T-cell (primary cell): Measurements from ENCODE around the gene CD2BP2. TPM values are rescaled to one million over a fixed set of nuclear protein-coding genes. Genes with fewer than 3 reads are reported as not detected.

Experiments used
- ATAC-seq, 4 experiments: fragments of 200-7000 bp in 3 of 4; fragments of 150-1000 bp in 1 of 4; cut with Tn5 transposase; replicated peaks in 1 of 4; 1 replicate in 3 of 4; 2 replicates in 1 of 4; pipeline ENCODE4 v1.10.0; 2021; ENCODE audit warnings: moderate library complexity in 3 of 4, mild to moderate bottlenecking in 2 of 4, moderate number of reproducible peaks in 1 of 4
- CTCF ChIA-PET, 2 donors: fragments of 300-600 bp; sonication (Branson Sonifier 250); formaldehyde crosslinking; loops; one replicate each; lab custom pipeline; 2022; ENCODE audit warnings: antibody characterized with exemption in 2 of 2; lab: Charles Lee
- POLR2A ChIA-PET, 2 donors: fragments of 300-600 bp; sonication (Branson Sonifier 250); formaldehyde crosslinking; loops; one replicate each; lab custom pipeline; 2022; ENCODE audit warnings: antibody characterized with exemption in 2 of 2; lab: Charles Lee
- DNase-seq, 35 experiments: peaks; one replicate each; pipeline versions ENCODE4 v3.0.0 to v3.0.0-alpha.2; 2013 to 2023
- H3K27ac ChIP-seq: one replicate; pipeline ENCODE4 v1.5.1; 2013; ENCODE audit warnings: low read length
- H3K27me3 ChIP-seq, 2 experiments: replicated peaks in 1 of 2; 1 replicate in 1 of 2; 2 replicates in 1 of 2; pipeline versions ENCODE4 v1.6.1 to v1.7.0; 2013; ENCODE audit warnings: low read length in 1 of 2, mixed read lengths in 1 of 2; ENCODE audit not compliant: control insufficient read depth in 2 of 2, insufficient read depth in 2 of 2; ENCODE audit errors: extremely low read depth in 1 of 2
- H3K36me3 ChIP-seq, 2 donors: 1 replicate in 1 of 2; 2 replicates in 1 of 2; pipeline versions ENCODE4 v1.6.1 to v1.7.0; 2013; ENCODE audit warnings: low read length in 1 of 2; ENCODE audit not compliant: control insufficient read depth in 2 of 2, insufficient read depth in 1 of 2; ENCODE audit errors: extremely low read depth in 1 of 2
- H3K4me1 ChIP-seq, 2 experiments: 1 replicate in 1 of 2; 2 replicates in 1 of 2; pipeline versions ENCODE4 v1.6.1 to v1.7.0; 2013; ENCODE audit warnings: low read length in 2 of 2, mixed read lengths in 1 of 2; ENCODE audit not compliant: insufficient read depth in 2 of 2, control insufficient read depth in 1 of 2; ENCODE audit errors: extremely low read depth in 1 of 2
- H3K4me3 ChIP-seq, 2 donors: 1 replicate in 1 of 2; 2 replicates in 1 of 2; pipeline versions ENCODE4 v1.5.1 to v1.7.0; 2013; ENCODE audit warnings: mild to moderate bottlenecking in 2 of 2, low read length in 1 of 2, moderate library complexity in 1 of 2; ENCODE audit not compliant: control insufficient read depth in 1 of 2; ENCODE audit errors: extremely low read depth in 1 of 2
- H3K9me3 ChIP-seq: 2 replicates; pipeline ENCODE4 v1.7.0; 2013
- H3K27ac Mint-ChIP-seq, 2 donors: one replicate each; pipeline ENCODE4 v1.8.0; 2020 to 2021; ENCODE audit warnings: mild to moderate bottlenecking in 2 of 2, mixed read lengths in 2 of 2
- H3K27me3 Mint-ChIP-seq, 2 donors: one replicate each; pipeline ENCODE4 v1.8.0; 2021 to 2022; ENCODE audit warnings: mixed read lengths in 2 of 2
- H3K36me3 Mint-ChIP-seq: one replicate; pipeline ENCODE4 v1.8.0; 2021; ENCODE audit warnings: mixed read lengths
- H3K4me1 Mint-ChIP-seq, 3 donors: one replicate each; pipeline ENCODE4 v1.8.0; 2020 to 2022; ENCODE audit warnings: mixed read lengths in 3 of 3, mild to moderate bottlenecking in 1 of 3
- H3K4me3 Mint-ChIP-seq, 3 donors: one replicate each; pipeline ENCODE4 v1.8.0; 2020 to 2022; ENCODE audit warnings: mild to moderate bottlenecking in 3 of 3, mixed read lengths in 3 of 3, moderate library complexity in 3 of 3
- H3K9me3 Mint-ChIP-seq, 3 donors: one replicate each; pipeline ENCODE4 v1.8.0; 2020 to 2022; ENCODE audit warnings: mixed read lengths in 3 of 3
- WGBS: methylation state at CpG from one replicate; pipeline ENCODE4 v1.1.5; 2013; ENCODE audit warnings: missing lambda C conversion rate; ENCODE audit not compliant: insufficient coverage; 5-methylcytosine and 5-hydroxymethylcytosine counted together
- total RNA-seq, 35 experiments: library from RNA in 6 of 35; stranded (reverse) in 6 of 35; fragments of 120-200 nt in 1 of 35; gene quantifications; one replicate each; pipeline versions ENCODE4 v1.2.1 to v1.2.4 and lab custom pipeline; 2013 to 2026

CD2BP2 gene
- total RNA-seq = 10 to 100 TPM; 38.9 to 80.3 (median 73.3) TPM
- total RNA-seq (2013) = 48.7 TPM
- 56.3 to 159 (median 131) reads per million in 29 experiments for total RNA-seq (lab: John Stamatoyannopoulos, UW)

DNA sequence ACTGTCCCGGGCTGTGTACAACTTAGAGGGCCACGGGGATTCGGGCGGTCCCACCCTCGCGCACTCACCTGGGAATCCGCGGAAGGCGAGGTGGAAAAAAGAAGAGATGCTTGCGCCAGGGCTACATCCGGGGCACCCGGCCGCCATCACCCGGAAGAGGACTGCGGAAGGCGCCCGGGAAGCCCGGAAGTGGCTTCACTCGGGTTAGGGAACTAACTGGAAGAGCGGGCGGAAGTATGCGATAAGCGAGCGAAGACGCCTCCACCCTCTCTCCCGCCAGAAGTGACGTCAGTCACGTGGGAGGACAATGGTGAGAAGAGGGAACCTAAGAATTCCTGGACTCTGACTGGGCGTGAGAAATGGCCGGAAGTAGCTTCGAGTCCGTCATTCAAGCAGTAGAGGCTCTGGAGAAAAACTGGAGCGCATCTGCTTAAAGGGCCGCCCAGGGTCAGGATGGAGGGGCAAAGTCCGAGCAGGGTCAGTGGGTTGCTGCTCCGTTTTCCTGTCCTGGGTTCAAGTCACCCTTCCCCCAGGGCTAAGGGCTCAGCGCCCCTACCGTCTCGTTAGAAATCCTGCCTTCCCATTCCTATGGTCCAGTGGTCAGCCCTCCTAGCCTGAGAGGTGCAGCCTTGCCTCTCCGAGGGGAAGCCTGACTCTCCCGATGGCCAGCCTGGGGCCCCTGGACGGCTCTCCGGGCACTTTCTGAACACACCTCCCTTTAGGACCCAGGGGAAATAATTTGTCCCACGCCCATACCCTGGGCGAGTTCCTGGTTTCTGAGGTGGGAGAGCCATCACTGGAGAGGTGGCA lies at the start of gene CD2BP2:
CD2BP2 (minus strand) TSS at position 165 of the 810 bp plus-strand sequence. CDS start 627 bp downstream, outside the sequence.
- H3K9me3 ChIP-seq = no peaks in the 10 kb centered on the region
- H3K4me3 Mint-ChIP-seq = peak within 1 kb of the TSS; percentile 92 to 94 (median 93)
- no peaks in the 10 kb centered on the region for H3K9me3 Mint-ChIP-seq
- H3K4me1 ChIP-seq = peaks cover 2 to 52% of the 10 kb centered on the region in 2 experiments
- H3K36me3 Mint-ChIP-seq = peaks cover 8% of the 10 kb centered on the region
- H3K27ac ChIP-seq = peak within 1 kb of the TSS; percentile 83
- no peaks in the 10 kb centered on the region for H3K27me3 ChIP-seq
- ChIA-PET POLR2A (interaction anchor here in 1 of 2 donors (0.5 kb wide), 1 partner anchor 1532 kb away, joined by 7 read pairs; the partner anchor contains the start of gene ATXN2L), CTCF (interaction anchor here in 1 of 2 donors (0.8 to 2.7 kb wide), 3 partner anchors 14 to 54 kb away, joined by 3 to 9 read pairs (median 6); partner anchors contain the start of gene TBC1D10B)
- peaks cover 30 to 62% of the 10 kb centered on the region in 2 donors for H3K36me3 ChIP-seq
- 0% methylated on average over 24 of the region's 45 CpGs for WGBS
- peak within 1 kb of the TSS; percentile 96 to 97 for H3K27ac Mint-ChIP-seq
- H3K27me3 Mint-ChIP-seq = no peaks in the 10 kb centered on the region
- ATAC-seq = peak; percentile 83 to 96 (median 93)
- H3K4me1 Mint-ChIP-seq = peaks cover 30 to 42% (median 30%) of the 10 kb centered on the region in 3 donors
- peak; percentile 69 to 95 (median 85) for DNase-seq
- peak within 1 kb of the TSS; percentile 81 for H3K4me3 ChIP-seq

DNA sequence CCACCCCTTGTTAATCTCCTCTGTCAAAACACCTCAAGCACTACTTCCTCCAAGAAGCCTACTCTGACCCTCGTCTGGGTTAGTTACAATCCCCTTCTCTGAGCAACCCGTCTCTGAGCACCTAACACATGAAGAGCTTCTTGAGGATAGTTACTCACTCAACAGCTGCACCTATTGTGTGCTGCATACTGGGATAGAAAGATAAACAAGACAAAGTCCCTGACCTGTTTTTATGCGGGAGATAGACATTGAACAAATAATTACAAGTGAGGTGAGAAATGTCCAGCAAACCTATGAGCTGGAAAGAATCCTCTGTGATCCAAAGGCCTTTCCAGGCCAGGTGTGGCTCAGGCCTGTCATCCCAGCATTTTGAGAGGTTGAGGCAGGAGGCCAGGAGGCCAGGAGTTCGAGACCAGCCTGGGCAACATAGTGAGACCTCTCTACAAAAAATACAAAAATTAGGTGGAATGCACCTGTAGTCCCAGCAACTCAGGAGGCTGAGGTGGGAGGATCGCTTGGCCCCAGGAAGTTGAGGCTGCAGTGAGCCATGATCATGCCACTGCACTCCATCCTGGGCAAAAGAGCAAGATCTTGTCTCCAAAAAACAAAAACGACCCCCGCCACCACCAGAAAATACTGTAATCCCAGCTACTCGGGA lies 46.8 kb upstream of the CD2BP2 start:
- H3K36me3 ChIP-seq = peaks cover 2 to 18% of the 10 kb centered on the region in 2 donors
- Mint-ChIP-seq H3K36me3 (no peaks in the 10 kb centered on the region), H3K27me3 (no peaks in the 10 kb centered on the region), H3K4me3 (peak overlapping the region; percentile 84 to 86 (median 85)), H3K9me3 (no peaks in the 10 kb centered on the region), H3K27ac (no peak overlapping the region), H3K4me1 (peaks cover 28 to 33% (median 32%) of the 10 kb centered on the region in 3 donors)
- ChIA-PET POLR2A (interaction anchor here in 1 of 2 donors (0.7 kb wide), 1 partner anchor 433 kb away, joined by 9 read pairs; no protein-coding TSS in a partner anchor), CTCF (interaction anchor here in 1 of 2 donors (0.9 kb wide), 1 partner anchor 31 kb away, joined by 4 read pairs; no protein-coding TSS in a partner anchor)
- H3K4me1 ChIP-seq = peaks cover 4 to 48% of the 10 kb centered on the region in 2 experiments
- peaks cover 0 to 8% of the 10 kb centered on the region in 2 experiments for H3K27me3 ChIP-seq
- ATAC-seq = no peak
- DNase-seq = no peak
- H3K9me3 ChIP-seq = no peaks in the 10 kb centered on the region
- no peak overlapping the region for H3K27ac ChIP-seq
- WGBS = 90% methylated on average over 5 of the region's 8 CpGs
- no peak overlapping the region for H3K4me3 ChIP-seq

DNA sequence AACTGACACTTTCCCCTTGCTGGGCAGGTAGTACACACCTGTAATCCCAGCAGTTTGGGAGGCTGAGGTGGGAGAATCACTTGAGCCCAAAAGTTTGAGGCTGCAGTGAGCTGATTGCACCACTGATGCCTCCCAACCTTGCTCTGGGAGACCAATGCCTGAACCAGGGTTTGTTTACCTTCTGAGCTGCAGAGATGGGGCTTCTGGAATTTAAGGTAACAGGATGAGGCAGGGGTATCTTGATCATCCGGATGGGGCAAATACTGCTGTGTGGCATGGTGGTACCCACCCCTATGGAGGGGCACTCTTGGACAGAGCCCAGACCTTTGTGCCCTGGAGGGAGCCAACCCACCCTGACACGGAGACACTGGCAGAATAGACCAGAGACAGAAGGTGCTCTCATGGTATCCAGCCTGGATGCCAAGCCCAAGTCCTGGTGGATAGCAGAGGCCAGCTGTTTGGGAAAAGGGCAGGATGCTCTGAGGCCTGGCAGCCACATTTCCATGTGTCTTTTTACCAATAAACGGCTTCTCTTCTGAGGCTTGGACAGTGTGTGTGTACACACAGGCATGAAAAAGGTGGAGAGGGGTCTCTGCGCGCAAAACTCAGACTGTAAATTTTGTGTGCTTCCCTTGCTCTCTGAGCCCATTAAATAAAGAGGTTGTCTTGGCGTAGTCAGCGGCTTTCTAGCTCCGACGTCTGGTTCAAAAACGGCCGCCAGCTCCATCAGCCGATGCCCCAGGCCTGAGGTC lies 44.5 kb upstream of the CD2BP2 start:
- peak overlapping the region; percentile 72 to 87 for H3K4me3 ChIP-seq
- peaks cover 2 to 18% of the 10 kb centered on the region in 2 donors for H3K36me3 ChIP-seq
- H3K27ac ChIP-seq = no peak overlapping the region
- peak overlapping the region; percentile 72 to 86 for H3K27ac Mint-ChIP-seq
- H3K4me3 Mint-ChIP-seq = peak overlapping the region; percentile 84 to 86 (median 85)
- ChIA-PET CTCF (no interaction called here), POLR2A (no interaction called here)
- DNase-seq (no peak), ATAC-seq (no peak)
- no peaks in the 10 kb centered on the region for H3K9me3 ChIP-seq
- WGBS = 31% methylated on average over 9 of the region's 12 CpGs
- H3K4me1 ChIP-seq = peaks cover 9 to 60% of the 10 kb centered on the region in 2 experiments
- H3K36me3 Mint-ChIP-seq = no peaks in the 10 kb centered on the region
- H3K27me3 ChIP-seq = peaks cover 0 to 8% of the 10 kb centered on the region in 2 experiments
- H3K9me3 Mint-ChIP-seq = no peaks in the 10 kb centered on the region
- peaks cover 34 to 44% (median 43%) of the 10 kb centered on the region in 3 donors for H3K4me1 Mint-ChIP-seq
- no peaks in the 10 kb centered on the region for H3K27me3 Mint-ChIP-seq

DNA sequence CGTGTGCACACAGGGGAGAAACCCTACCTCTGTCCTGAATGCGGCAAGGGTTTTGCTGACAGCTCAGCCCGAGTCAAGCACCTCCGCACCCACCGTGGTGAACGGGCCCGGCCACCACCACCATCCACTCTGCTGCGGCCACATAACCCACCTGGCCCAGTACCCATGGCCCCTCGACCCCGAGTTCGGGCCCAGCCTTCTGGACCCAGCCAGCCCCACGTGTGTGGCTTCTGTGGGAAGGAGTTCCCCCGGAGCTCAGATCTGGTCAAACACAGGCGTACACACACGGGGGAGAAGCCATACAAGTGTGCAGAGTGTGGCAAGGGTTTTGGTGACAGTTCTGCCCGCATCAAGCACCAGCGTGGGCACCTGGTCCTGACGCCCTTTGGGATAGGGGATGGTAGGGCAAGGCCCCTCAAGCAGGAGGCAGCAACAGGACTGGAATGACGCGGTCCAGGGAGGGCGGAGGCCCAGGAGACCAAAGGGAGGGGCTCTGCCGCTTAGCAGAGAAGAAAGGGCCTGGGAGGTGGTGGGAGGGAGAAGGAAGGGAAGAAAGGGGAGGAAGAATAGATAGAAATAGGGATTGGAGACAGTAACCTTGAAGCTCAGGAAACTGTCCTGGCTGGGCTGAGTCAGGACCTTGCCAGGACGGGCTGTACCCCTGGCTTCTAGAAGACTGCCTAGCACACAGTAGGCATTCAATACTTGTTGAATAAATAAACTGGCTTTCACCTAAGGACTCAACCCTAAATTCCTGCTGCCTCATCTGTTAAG lies 43.7 kb upstream of the CD2BP2 start:
- WGBS = 84% methylated on average over 22 of the region's 23 CpGs
- Histone ChIP-seq H3K4me3 (no peak overlapping the region), H3K36me3 (peaks cover 2 to 18% of the 10 kb centered on the region in 2 donors), H3K4me1 (peaks cover 9 to 67% of the 10 kb centered on the region in 2 experiments), H3K27ac (no peak overlapping the region), H3K27me3 (peaks cover 0 to 8% of the 10 kb centered on the region in 2 experiments), H3K9me3 (no peaks in the 10 kb centered on the region)
- Mint-ChIP-seq H3K27me3 (no peaks in the 10 kb centered on the region), H3K27ac (peak overlapping the region; percentile 28 to 36), H3K9me3 (no peaks in the 10 kb centered on the region), H3K36me3 (no peaks in the 10 kb centered on the region), H3K4me1 (peaks cover 37 to 50% (median 46%) of the 10 kb centered on the region in 3 donors), H3K4me3 (peak overlapping the region; percentile 37 to 86 (median 84))
- ChIA-PET POLR2A (interaction anchor here in 1 of 2 donors (0.6 kb wide), 1 partner anchor 22 kb away, joined by 3 read pairs; no protein-coding TSS in a partner anchor), CTCF (no interaction called here)
- ATAC-seq = no peak
- no peak for DNase-seq

DNA sequence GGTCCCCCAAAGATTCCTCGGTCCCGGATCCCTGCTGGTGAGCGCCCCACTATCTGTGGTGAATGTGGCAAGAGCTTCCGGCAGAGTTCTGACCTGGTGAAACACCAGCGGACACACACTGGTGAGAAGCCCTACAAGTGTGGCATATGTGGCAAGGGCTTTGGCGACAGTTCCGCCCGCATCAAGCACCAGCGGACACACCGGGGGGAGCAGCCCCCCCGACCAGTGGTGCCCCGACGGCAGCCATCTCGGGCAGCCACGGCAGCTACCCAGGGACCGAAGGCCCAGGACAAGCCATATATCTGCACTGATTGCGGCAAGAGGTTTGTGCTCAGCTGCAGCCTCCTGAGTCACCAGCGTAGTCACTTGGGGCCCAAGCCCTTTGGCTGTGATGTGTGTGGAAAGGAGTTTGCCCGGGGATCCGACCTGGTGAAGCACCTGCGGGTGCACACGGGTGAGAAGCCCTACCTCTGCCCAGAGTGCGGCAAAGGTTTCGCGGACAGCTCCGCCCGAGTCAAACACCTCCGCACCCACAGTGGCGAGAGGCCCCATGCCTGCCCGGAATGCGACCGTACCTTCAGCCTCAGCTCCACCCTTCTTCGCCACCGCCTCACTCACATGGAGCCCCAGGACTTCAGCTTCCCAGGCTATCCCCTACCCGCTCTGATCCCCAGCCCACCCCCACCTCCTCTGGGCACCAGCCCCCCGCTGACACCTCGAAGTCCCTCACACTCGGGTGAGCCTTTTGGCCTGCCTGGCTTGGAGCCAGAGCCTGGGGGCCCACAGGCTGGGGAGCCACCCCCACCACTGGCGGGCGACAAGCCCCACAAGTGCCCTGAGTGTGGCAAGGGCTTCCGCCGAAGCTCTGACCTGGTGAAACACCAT lies 42.9 kb upstream of the CD2BP2 start:
- no peak for ATAC-seq
- POLR2A ChIA-PET = interaction anchor here in 1 of 2 donors (0.6 kb wide), 1 partner anchor 22 kb away, joined by 3 read pairs; no protein-coding TSS in a partner anchor

More for the DNA sequence above, 42.9 kb upstream of the CD2BP2 start:
- Mint-ChIP-seq H3K9me3 (no peaks in the 10 kb centered on the region), H3K4me1 (peaks cover 37 to 50% (median 46%) of the 10 kb centered on the region in 3 donors), H3K27me3 (no peaks in the 10 kb centered on the region), H3K36me3 (no peaks in the 10 kb centered on the region), H3K27ac (no peak overlapping the region), H3K4me3 (no peak overlapping the region)
- Histone ChIP-seq H3K4me3 (no peak overlapping the region), H3K9me3 (no peaks in the 10 kb centered on the region), H3K27me3 (peaks cover 0 to 8% of the 10 kb centered on the region in 2 experiments), H3K4me1 (peaks cover 9 to 67% of the 10 kb centered on the region in 2 experiments), H3K36me3 (peaks cover 2 to 18% of the 10 kb centered on the region in 2 donors), H3K27ac (no peak overlapping the region)
- CTCF ChIA-PET = no interaction called here
- no peak for DNase-seq
- 82% methylated on average over 36 of the region's 42 CpGs for WGBS
